Activated T-helper 1 cell treated with Interleukin-2 at 50 U/mL for 16 hours (primary cell): ENCODE data around the gene ITGB3.
"Not testable (repeated sequence)": the region's sequence is repeated elsewhere in the genome, so short reads cannot be mapped to it uniquely, and the experiment has no call there.

Experiments
- DNase-seq: peaks from one replicate; pipeline ENCODE4 v3.0.0-alpha.2; 2020; ENCODE audit warnings: low read depth

ITGB3 gene

GRCh38 chr17:47244697-47245096 lies 8.9 kb upstream of the ITGB3 start:
- no peak for DNase-seq

- DNase-seq: no peak
Observed at GRCh38 chr17:47246120-47246519, 7.5 kb upstream of the ITGB3 start.

GRCh38 chr17:47250855-47251254 lies 2.8 kb upstream of the ITGB3 start:
- DNase-seq: no peak

- DNase-seq: no peak
Observed at GRCh38 chr17:47251421-47251940, 2.1 kb upstream of the ITGB3 start.

- DNase-seq: no peak
Observed at GRCh38 chr17:47252209-47252608, 1.4 kb upstream of the ITGB3 start.

- no peak for DNase-seq
Observed at GRCh38 chr17:47252766-47253512, 688 bp upstream of the ITGB3 start.

GRCh38 chr17:47254403-47254943 lies 846 bp downstream of the ITGB3 start:
- no peak for DNase-seq

GRCh38 chr17:47257651-47258339 lies 4.2 kb downstream of the ITGB3 start:
- DNase-seq: no peak

- DNase-seq: no peak
Observed at GRCh38 chr17:47262586-47262985, 9.0 kb downstream of the ITGB3 start.

GRCh38 chr17:47264166-47264565 lies 10.5 kb downstream of the ITGB3 start:
- DNase-seq: no peak

- no peak for DNase-seq
Observed at GRCh38 chr17:47265983-47266541, 12.4 kb downstream of the ITGB3 start.

GRCh38 chr17:47266782-47267181 lies 13.2 kb downstream of the ITGB3 start:
- no peak for DNase-seq

- no peak for DNase-seq
Observed at GRCh38 chr17:47267354-47267828, 13.8 kb downstream of the ITGB3 start.

- not testable (repeated sequence) for DNase-seq
Observed at GRCh38 chr17:47268964-47269363, 15.3 kb downstream of the ITGB3 start.

GRCh38 chr17:47269561-47270280 lies 16.1 kb downstream of the ITGB3 start:
- DNase-seq: not testable (repeated sequence)

GRCh38 chr17:47270946-47271705 lies 17.5 kb downstream of the ITGB3 start:
- no peak for DNase-seq

GRCh38 chr17:47272491-47272890 lies 18.9 kb downstream of the ITGB3 start:
- no peak for DNase-seq

- DNase-seq: no peak
Observed at GRCh38 chr17:47273245-47273644, 19.6 kb downstream of the ITGB3 start.

- DNase-seq: no peak
Observed at GRCh38 chr17:47274319-47275069, 20.9 kb downstream of the ITGB3 start.

- no peak for DNase-seq
Observed at GRCh38 chr17:47275245-47275984, 21.8 kb downstream of the ITGB3 start.
